Measurements from ENCODE around the gene PADI2. TPM values are rescaled to one million over a fixed set of nuclear protein-coding genes. Genes with fewer than 3 reads are reported as not detected.

Gene PADI2
- total and polyA plus RNA-seq, 2 of the 8 experiments (the other 6 are each of a cell fraction or from before 2014, with no cell fraction given), result 1.6 to 7.5 TPM

DNA sequence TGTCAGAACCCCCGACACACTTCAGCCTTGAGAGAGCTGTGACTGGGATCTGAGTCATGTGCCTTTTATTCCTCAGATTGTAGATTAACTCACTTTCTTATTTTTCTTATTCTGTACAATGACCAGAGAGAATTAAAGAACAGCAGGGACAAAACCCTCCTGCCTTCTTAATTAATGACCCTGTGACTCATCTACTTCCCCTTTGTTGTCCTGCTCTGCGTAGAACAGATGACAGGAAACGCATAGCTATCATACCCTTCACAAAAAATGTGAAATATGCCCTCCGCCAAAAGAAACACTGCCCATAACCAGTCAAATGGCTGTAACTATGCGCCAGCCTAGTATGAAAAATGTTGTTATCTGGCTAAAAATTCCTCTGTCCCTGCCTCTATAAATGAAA, 9.1 kb upstream of the PADI2 start:
- FAIRE-seq (no peak), DNase-seq (ENCODE audit: low read depth in 1 of 2, low spot score in 2 of 2) (no peak)
- no peaks in the 10 kb centered on the region for H3K36me3 ChIP-seq (ENCODE audit: control insufficient read depth in 2 of 4, insufficient read depth in 4 of 4, low read length in 3 of 4)
- no peak overlapping the region for H4K5ac ChIP-seq (ENCODE audit: insufficient read length, low read depth, low read length)
- no peak overlapping the region for H3K14ac ChIP-seq (ENCODE audit: insufficient read length)
- no peaks in the 10 kb centered on the region for H3K79me2 ChIP-seq (ENCODE audit: control insufficient read depth in 1 of 2, insufficient read depth in 2 of 2, low read length in 2 of 2)
- TF ChIP-seq JUND (IDR thresholded peaks at IDR 0.05; ENCODE audit: low read length), result peak; percentile 76; the same call in 1 of the 2 replicates
- TF ChIP-seq RAD21 (IDR thresholded peaks at IDR 0.05 in 1 of 2, conservative IDR thresholded peaks at IDR 0.05 in 1 of 2; ENCODE audit: low read depth in 2 of 2, low read length in 2 of 2), result no peak
- no peak for TF ChIP-seq RXRA (IDR thresholded peaks at IDR 0.05; ENCODE audit: insufficient read depth, low read depth, low read length)
- TF ChIP-seq, protein P1, sequence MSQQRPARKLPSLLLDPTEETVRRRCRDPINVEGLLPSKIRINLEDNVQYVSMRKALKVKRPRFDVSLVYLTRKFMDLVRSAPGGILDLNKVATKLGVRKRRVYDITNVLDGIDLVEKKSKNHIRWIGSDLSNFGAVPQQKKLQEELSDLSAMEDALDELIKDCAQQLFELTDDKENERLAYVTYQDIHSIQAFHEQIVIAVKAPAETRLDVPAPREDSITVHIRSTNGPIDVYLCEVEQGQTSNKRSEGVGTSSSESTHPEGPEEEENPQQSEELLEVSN (IDR thresholded peaks at IDR 0.05), result no peak
- no peak for TF ChIP-seq SP1 (IDR thresholded peaks at IDR 0.05; ENCODE audit: low read depth, low read length)
- H3K4me1 ChIP-seq (replicated peaks in 1 of 4; ENCODE audit: control insufficient read depth in 3 of 4, insufficient read depth in 4 of 4, low read length in 3 of 4), result peaks cover 2 to 3% (median 3%) of the 10 kb centered on the region in 4 experiments; a peak in 3 of 7 replicates
- WGBS, 2 experiments (ENCODE audit: extremely low coverage in 1 of 2, insufficient coverage in 1 of 2, insufficient read length in 1 of 2, insufficient replicate concordance in 2 of 2, low coverage in 1 of 2, low lambda C conversion rate in 2 of 2, missing lambda C conversion rate in 1 of 2), result 61% methylated on average over 5 of the region's 5 CpGs; no CpG with 5 or more reads in 1 of the 2 experiments
- no peak overlapping the region for H2BK120ac ChIP-seq (replicated peaks; ENCODE audit: low read depth, low read length)
- H2AK5ac ChIP-seq (ENCODE audit: low read depth, low read length), result no peak overlapping the region
- POLR2A ChIA-PET (ENCODE audit: partially characterized antibody), result interaction anchor here (1.0 kb wide), 1 partner anchor 111 kb away, joined by 3 read pairs; no protein-coding TSS in a partner anchor
- no peak overlapping the region for H2BK12ac ChIP-seq (ENCODE audit: low read depth, low read length)
- no peak overlapping the region for H4K8ac ChIP-seq (ENCODE audit: extremely low read depth, insufficient read depth, low read length)
- H4K91ac ChIP-seq (replicated peaks; ENCODE audit: insufficient read length, low read length), result peak overlapping the region; percentile 3
- no peaks in the 10 kb centered on the region for H4K20me1 ChIP-seq (replicated peaks in 1 of 2; ENCODE audit: control insufficient read depth in 1 of 2, insufficient read depth in 2 of 2, low read length in 2 of 2)
- no peak overlapping the region for H2AFZ ChIP-seq (ENCODE audit: low read length)
- H3K9me3 ChIP-seq (ENCODE audit: insufficient read depth in 2 of 2, low read depth in 1 of 2, low read length in 1 of 2), result no peaks in the 10 kb centered on the region; a peak in 1 of 4 replicates
- H2BK15ac ChIP-seq (ENCODE audit: low read length), result no peak overlapping the region
- no peak overlapping the region for H3K4ac ChIP-seq (replicated peaks; ENCODE audit: insufficient read length, low read depth, low read length)
- no peaks in the 10 kb centered on the region for H3K23me2 ChIP-seq (ENCODE audit: low read depth, low read length)
- no peak overlapping the region for H3K56ac ChIP-seq (replicated peaks; ENCODE audit: insufficient read length, low read depth, low read length)
- no peak overlapping the region for H3K4me3 ChIP-seq (ENCODE audit: extremely low read depth in 1 of 4, insufficient read depth in 2 of 4, low read depth in 3 of 4, low read length in 4 of 4)
- H3K4me2 ChIP-seq (ENCODE audit: insufficient read depth in 1 of 2, low read depth in 2 of 2, low read length in 2 of 2), result no peak overlapping the region
- no peak overlapping the region for H3K27ac ChIP-seq (ENCODE audit: low read depth, low read length)
- H3K79me1 ChIP-seq (ENCODE audit: low read depth, low read length), result no peaks in the 10 kb centered on the region
- H2BK5ac ChIP-seq (ENCODE audit: low read depth, low read length), result peak overlapping the region; percentile 67; the same call in 1 of the 2 replicates
- no peaks in the 10 kb centered on the region; a peak in 1 of 7 replicates for H3K27me3 ChIP-seq (replicated peaks in 1 of 4; ENCODE audit: control insufficient read depth in 3 of 4, extremely low read depth in 1 of 4, insufficient read depth in 3 of 4, low read length in 3 of 4)
- no peak overlapping the region for H2BK20ac ChIP-seq (ENCODE audit: low read length)
- CTCF ChIA-PET (ENCODE audit: partially characterized antibody), result interaction anchor here (1.2 to 21.2 kb wide), 5 partner anchors 9 to 243 kb away, joined by 4 to 339 read pairs (median 31); no protein-coding TSS in a partner anchor
- H3K23ac ChIP-seq (ENCODE audit: insufficient read length), result no peak overlapping the region
- H3K18ac ChIP-seq (ENCODE audit: extremely low read depth, low read length), result no peak overlapping the region
- H3K9ac ChIP-seq (replicated peaks in 1 of 4; ENCODE audit: extremely low read depth in 1 of 4, low read depth in 3 of 4, low read length in 3 of 4), result no peak overlapping the region
